HG02981 (cell line): ENCODE results near the gene GCA.

Experiments used
- ATAC-seq: cut with Tn5 transposase; IDR thresholded peaks from one replicate; pipeline ENCODE4 v1.9.1; 2021; ENCODE audit warnings: mild to moderate bottlenecking, moderate library complexity; ENCODE audit not compliant: unreplicated experiment

The GCA gene, protein sequence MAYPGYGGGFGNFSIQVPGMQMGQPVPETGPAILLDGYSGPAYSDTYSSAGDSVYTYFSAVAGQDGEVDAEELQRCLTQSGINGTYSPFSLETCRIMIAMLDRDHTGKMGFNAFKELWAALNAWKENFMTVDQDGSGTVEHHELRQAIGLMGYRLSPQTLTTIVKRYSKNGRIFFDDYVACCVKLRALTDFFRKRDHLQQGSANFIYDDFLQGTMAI

DNA sequence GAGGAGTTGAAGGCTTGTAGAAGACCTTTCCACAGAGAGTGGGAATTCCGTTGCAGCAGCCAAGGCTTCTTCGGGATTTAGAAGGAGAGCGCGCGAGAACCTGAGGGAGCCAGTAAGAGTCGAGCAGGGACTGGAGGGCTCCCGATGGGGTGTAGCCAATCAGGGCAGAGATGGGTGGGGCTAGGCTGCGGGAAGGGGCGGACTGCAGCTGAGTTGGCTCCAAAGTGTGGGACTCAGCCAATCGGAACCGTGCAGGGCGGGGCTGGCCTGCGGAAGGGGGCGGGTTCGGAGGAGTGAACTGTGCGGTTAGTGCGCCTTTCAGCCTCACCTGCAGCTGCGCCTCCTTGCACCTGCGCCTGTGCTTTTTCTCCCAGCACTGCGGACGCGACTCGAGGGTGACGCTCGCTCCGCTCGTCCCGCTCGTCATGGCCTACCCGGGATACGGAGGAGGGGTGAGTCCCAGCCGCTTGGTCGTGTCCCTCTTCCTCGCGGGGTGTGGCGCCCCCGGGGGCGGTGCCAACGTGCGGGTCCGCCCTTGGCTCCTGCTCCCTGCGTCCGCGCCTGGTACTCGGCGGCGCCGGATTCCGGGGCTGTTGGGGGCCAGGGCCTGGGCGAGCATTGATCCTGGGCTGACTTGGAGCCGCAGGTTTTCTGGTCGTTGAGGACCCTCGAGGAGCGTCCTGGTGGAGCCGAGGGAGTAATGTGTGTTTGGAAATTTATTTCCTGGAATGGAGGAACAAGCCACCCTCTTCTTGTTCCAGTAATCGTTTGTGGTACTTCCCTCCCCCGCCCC, at the start of gene GCA:
Gene GCA, plus strand, starts transcription at position 309 of the 793 bp plus-strand sequence. Its CDS starts 117 bp downstream, at position 426.
- peak; percentile 99 for ATAC-seq

DNA sequence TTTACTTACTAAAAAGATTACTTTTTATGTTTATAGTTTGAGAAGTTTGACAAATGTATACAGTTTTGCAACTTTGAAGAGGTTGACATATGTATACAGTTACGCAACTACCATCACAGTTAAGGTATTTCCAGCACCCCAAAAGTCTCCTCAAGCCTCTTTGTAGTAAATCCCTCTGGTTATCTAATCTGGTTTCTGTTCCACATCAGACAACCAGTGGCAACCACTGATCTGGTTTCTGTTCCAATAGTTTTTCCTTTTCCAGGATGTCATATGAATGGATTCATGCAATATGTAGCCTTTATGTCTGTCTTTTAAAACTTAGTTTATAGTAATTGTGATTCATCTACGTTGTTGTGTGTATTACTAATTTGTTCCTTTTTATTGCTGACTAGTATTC, 48.9 kb upstream of the GCA start:
- ATAC-seq: no peak

DNA sequence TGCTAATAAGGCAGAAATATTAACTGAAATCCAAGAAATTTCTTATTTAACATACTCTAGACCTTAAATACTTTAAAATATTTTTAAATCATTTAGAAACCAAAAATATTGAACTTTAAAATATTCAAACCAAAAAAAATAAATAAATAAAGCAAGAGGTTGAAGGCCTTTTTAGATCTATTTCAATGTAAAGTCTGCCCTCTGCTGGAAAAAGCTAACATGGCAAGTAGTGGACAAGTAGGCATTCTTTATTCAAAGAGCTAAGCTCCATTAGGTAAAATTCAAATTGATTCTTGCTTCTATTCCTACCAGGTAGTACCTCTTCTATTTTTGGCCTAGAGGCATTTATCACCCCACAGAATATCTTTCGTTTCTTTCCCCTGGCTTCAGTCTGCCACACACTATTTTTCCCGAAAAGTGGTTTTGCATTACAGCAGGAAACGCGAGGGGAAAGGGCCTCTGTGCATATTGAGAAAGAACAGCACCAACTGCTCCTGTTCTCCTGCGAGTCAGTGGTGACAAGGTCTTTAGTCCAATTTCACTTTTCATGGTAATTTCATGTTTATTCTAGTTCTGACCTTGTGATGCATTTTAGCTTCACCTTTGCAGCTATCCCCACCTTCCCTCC, 45.9 kb upstream of the GCA start:
- ATAC-seq: peak; percentile 59

DNA sequence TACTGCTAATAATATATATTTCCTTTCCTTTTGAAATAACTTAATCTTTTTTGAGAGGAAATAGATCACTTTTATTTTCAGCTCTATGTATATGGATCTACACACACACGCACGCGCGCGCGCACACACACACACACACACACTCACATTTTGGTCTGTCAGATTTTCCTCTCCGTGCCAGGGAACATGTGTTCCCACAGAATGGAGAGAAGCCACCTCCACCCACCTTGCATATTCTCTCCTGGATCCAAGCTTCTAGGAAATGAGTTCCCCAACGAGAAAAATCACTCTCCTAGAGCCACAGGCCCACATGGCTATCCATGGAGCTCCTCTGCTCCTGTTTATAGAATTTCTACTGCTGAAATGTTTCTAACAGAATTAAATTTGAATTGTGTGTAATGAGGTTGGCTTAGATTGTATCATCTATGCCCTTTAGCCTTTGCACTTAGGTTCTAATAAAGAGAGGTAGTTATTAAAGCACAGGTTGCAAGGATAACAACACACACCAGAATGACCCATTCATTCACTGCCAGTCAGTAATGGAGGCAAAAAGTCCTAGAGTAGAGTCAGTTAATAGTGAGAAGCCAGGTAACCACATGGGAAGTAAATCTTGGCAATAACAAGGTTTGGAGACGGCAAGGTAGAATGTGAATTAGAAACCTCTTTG, 45.1 kb upstream of the GCA start:
- ATAC-seq: no peak

DNA sequence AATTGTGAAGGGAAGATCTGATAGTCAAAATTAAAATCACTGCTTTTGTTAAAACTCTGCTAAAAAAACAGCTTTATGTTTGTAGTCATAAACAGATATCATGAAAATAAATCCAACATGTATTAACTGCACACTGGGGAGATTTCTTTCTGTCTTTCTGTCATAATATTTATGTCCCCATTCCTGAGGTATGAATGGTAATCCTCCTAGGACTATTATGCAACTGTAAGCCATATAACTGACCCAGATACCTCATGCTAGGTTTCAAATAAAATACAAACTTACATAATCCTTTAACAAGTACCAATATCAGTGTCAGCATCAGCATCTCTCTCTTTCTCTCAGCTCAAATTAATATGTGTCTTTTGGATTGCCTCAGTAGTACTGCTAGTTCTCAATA, 43.7 kb upstream of the GCA start:
- ATAC-seq: no peak

DNA sequence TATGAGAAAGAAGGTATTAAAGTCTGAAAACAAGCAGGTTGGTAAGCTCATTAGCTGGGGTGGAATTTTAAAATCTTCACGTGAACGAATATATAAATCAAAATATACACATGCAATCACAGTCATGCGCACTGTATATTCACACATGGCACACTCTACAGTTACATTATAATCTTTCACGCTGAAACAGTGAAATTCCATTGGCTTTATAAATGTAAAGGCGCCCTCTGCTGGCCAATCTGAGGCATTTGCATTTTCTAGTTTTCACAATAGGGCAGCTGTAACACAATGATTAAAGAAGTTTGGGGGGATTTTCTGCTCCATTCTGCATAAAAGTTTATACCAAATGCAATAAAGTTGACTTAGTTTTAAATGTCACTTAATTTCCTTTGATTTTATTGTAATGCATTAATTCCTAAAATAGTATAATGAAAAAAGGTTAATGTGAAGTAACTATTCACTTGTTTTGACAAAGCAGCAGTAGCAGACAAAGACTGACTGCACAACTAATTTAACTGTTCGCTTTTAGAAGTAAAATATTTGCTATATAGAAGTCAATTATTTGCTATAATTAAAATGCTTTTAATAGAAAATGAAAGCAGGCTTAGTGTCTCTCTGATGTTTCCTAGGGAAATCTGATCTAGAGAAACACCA, 42.7 kb upstream of the GCA start:
- peak; percentile 73 for ATAC-seq

DNA sequence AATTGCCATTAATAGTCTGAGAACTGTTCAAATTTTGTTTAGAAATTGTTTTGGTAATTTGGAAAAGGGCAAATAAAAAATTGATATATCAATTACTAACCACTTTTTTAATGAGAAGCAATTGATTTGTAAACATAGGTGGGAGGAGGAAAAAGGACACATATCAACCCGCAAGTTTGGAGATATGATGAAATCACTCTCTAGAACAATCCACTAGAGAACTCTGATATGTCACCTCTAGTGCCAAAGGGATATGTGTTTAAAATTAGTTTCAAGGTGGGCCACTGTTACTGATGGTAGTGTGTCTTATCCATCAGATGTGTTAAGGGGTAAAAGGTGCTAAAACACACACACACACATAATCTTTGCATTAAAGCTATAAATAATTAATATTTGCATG, 42.1 kb upstream of the GCA start:
- no peak for ATAC-seq

DNA sequence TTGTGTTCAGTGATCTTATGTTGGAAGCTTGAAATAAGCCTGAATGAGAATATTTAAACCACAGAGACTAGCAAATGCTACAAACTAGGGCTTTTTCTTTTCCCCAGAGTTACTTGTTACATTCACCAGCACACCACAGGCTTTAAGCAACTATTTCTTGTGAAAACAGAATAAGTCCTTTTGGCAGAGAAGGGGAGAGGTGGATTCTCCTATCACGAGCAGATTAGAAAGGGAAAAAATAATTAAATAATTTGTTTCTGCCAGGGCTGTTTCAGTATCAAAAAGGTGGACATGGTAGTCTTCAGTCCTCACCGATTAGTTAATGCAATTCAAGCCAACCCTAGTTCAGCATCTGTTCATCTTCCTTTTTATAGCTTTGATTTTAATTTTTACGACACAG, 38.0 kb upstream of the GCA start:
- ATAC-seq: no peak

DNA sequence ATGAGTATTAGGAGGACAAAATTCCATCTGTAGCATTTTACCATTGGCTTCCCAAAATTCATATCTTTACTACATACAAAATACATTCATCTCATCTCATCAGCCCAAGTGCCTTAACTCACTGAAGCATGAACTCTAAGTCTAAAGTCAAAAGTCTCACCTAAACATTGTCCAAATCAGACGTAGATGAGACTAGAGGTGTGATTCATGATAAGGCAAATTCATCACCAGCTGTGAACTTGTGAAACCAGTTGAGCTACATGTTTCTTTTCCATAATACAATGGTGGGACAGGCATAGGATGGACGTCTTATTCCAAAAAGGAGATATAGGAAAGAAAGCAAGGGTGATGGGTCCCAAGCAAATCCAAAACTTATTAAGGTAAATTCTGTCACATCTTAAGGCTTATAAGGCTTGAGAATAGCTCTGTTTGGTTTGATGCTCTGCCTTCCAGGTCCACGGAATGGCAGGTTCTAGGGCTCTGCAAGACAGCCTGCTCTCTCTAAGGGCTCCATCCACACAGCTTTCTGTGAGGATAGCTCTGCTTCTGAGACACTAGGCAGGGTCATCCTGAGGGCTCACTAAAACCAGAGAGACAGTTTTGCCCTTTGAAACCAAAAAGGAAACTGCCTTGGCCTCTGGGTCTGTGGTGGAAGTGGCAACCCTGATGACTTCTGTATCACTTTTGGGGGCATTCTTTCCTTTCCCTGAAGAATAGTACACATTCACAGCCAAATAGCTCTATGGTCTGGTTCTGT, 35.0 kb upstream of the GCA start:
- no peak for ATAC-seq

DNA sequence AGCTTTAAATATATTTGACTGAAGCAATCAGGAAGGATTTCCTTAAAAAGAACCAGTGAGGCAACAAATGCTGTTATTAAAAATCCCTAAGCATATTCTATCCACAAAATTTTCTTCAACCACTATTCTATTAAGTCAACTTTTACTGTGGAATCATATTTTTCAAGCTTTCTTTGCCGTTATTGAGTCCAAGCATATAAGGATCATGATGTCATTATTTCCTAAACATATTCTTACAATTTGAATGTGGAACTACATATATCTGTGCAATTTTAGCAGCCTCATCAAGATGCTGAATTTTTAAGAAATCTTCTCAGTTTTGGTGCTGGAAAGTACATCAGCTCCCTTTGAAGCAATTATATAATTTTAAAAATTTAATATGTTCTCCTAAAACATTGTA, 31.1 kb upstream of the GCA start:
- ATAC-seq: no peak

DNA sequence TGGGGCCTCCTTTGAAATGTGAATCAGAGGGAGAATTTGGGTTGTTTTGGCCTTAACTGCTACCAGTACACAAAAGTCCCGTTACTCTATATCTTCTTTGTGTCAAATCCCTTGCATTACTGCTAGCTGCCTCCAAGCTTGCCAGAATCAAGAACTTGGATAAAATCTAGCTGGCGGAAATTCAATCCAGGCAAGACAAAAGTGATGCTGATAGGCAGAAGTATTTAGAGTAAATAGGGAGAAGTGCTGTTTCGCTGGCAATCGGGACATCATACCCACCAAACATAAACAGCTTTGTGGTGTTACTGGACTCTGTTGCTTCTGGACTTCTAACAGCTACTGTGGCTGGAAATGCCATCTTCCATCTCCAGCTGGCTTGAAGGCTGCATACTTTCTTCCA, 28.0 kb upstream of the GCA start:
- ATAC-seq: no peak

DNA sequence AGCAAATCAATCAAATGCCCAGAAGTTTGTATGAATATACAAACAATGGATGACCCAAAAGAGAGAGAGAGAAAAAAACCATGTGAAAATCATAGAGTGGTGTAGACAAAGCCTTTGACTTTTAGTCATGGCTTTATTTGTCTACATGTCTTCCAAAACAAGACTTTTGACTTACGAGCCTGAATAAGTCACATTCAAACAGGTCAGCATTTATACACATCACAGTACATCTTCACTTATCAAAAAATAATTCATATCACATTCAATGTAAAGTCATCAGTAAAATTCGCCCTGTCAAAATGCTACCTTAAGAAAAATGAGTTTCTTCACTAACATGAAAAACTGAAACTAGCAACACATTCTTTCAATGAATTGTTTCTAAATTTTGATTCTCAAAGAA, 27.3 kb upstream of the GCA start:
- ATAC-seq: no peak

DNA sequence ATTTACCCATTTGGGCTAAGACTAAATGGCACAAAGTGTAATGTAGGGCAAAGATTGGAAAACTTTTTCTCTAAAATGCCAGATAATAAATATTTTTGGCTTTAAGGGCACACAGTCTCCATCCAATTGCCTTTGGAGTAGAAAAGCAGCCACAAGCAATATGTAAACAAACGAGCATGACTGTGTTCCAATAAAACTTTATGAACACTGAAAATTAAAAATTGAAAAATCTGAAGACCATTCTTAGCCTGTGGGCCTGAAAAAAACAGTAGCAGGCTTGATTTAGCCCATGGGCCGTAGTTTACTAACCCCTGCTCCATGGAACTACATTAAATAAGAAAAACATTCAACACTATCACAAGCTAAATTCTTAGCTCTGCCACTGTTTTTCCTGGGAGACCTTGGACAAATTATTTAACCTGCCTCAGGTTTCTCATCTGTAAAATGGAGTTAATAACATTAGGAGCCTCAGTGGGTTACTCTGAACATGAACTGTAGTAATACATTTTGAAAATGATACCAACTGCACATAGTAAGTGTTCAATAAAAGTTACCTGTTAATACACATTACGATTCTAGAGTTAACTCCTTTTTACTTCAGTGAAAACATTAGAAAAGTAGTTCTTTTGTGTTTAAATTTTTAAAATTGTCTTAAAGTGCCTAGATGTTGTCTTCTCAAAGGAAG, 26.7 kb upstream of the GCA start:
- no peak for ATAC-seq

DNA sequence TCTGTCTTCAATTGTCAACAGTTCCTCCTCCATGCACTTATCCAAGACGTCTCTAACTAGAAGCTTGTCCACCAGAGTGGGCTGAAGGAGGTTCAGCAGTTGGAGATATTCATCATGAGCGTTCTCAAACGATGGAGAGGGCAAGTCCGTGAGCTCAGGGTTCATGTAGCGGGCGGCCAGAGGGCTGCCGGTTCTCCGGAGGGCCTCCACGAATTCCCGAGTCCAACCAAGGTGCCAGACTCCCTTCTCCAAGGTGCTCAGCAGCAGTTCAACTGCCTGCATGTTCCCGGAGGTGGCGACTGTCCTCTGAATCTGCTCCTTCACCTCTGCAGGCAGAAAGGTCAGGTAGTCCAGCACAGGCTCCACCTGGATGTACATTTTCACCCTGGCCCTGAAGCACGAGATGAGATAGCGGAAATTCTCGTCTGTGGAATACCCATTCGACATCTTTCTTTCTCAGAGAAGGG, 26.0 kb upstream of the GCA start:
- peak; percentile 1 for ATAC-seq

DNA sequence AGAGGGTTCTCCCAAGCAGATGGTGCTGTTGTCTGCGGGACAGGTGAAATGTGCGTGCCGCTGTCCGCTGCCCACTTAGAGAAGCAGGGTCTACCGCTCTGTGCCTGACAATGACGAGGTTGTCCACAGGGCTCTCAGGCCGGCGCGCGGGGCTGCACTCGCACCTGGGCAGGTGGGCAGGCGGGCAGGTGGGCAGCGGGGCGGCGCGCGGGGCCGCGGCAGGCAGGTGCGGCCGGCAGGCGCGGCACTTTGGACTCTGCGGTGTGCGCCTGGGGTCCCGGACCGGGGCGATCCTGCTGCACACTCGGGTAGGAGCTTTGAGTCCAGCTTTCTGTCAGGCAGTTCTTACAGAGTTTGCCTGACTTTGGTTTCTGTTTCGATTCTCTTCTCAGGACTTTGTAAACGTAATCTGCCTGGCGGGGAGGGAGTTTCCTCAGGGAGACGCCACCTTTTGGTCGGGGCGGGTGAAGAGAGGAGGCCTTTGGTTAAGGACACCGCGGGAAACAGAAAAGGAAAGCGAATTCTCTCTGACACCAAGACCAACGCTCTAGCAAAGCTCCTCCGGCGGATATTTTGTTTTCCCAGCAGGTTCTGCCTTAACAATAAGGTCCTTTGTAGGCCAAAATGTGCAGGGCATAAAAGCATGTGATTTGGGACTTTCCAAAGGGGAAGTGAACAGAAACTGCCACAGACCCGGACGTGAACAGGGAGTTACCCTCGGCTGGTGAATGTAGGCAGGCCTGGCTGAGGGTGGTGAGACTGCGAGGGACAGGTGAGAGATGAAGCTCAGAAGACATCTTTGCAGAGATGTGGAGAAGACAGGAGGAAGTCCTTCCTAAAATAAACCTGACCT, 25.4 kb upstream of the GCA start, which contains the start of gene IFIH1:
Gene IFIH1, minus strand, starts transcription at position 357 of the 853 bp plus-strand sequence. CDS start 377 bp downstream, outside the sequence.
- ATAC-seq: peak; percentile 82

DNA sequence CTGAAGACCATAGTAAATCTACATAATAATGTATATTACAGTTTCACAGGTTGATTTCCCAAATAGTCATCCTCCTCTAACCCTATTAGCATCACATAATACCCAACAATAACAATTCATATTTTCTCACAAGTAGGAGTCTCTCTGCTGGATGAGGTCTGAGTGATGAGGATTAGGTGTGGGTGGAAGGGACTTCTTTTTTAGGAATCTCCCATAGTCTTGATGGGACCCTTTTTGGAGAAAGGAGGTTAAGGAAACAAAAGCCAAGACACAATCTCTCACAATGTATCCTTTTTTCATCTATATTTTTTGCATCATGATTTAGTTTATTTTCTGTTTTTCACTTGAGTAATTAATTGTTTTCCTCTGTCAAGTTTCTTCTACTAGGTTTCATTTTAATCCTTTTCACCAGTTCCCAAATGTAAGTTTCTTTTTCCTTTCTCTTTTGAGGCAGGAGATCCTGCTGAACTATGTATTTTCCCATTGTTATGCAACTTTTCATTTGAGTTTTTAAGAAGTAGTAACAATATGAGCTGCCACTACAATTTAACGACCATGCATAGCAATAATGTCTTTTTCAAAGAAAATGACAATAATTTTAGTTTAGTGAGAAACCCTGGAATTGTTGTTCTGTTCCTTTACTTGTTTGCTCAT, 22.9 kb upstream of the GCA start:
- ATAC-seq: no peak

DNA sequence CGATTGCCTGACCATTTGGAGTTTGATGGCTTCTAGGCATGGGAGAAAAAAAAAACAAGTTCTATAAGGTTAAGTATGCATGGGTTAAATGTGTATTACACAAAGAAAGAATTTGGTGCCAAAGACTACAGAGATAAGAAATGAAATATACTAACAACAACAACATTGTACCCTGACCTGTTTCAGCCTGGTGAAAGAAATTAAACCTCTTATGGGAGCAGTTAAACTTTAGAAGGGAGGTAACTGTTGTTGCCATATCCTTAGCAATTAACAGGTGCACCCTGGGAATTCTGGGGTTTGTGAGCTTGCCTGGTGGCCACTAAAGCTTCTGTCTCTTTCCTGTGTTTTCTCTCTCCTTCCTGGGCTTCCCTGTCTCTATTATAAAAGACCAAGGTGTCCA, 19.0 kb upstream of the GCA start:
- no peak for ATAC-seq

DNA sequence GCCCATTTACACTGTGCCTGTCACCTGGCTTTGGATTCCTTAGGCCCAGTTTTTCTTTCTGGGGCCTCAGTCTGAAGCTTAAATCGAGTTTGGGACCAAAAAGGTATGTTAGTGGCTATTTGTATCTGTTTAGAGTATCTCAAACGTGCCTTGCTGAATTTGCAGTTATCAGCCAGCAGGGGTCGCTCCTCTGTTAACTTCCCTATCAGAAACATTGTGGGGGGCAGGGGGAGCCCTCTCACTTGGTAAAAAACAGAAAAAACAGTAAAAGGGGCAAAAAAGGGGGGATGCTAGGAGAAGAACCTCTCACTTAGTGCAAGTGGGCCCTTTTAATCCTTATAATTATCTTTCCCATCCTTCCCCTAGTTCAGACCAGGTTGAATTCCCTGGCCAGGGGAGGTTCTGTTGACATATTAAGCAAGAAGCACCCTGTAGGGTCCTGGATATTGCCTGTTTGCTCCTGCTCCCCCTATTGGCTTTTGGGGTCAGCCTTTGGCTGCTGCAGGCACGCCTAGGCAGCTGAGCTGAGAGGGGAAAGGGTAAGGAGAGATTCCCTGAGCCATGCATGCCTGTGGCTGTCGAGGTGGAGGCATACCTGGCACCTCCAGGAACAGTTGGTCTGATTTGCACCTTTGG, 16.7 kb upstream of the GCA start:
- ATAC-seq: no peak
